Vagina (tissue), 2 donors: ENCODE measurements around the gene VPS50.

Experiments
- CTCF ChIP-seq, 3 experiments: fragments of 450-650 bp in 2 of 3; fragments of 200-600 bp in 1 of 3; sonication (generic) in 1 of 3; IDR thresholded peaks; one replicate each; pipeline ENCODE4 v1.5.1; 2017 to 2019; ENCODE audit warnings: antibody characterized with exemption in 3 of 3, mild to moderate bottlenecking in 2 of 3, moderate library complexity in 2 of 3
- POLR2A ChIP-seq, 2 donors: fragments of 450-650 bp; IDR thresholded peaks; one replicate each; pipeline ENCODE4 v1.6.1; 2017; ENCODE audit warnings: antibody characterized with exemption in 2 of 2, mild to moderate bottlenecking in 2 of 2, moderate library complexity in 2 of 2
- POLR2AphosphoS5 ChIP-seq, 2 donors: sonication (generic); formaldehyde crosslinking; IDR thresholded peaks; one replicate each; pipeline ENCODE4 v1.9.0; 2017; ENCODE audit warnings: antibody characterized with exemption in 2 of 2, mild to moderate bottlenecking in 2 of 2, low read depth in 1 of 2; ENCODE audit not compliant: insufficient read depth in 1 of 2

GRCh38 chr7:93219868-93220267 is 12.3 kb upstream of the VPS50 start:
- TF ChIP-seq POLR2A (IDR thresholded peaks at IDR 0.05) (no peak), CTCF (IDR thresholded peaks at IDR 0.05) (no peak), POLR2AphosphoS5 (IDR thresholded peaks at IDR 0.05; ENCODE audit: insufficient read depth in 1 of 2, low read depth in 1 of 2) (no peak)
